Kidney glomerular epithelial cell (primary cell): ENCODE data around the gene TRPC4.

Experiments
- DNase-seq: peaks from one replicate; lab custom pipeline; 2025; lab: John Stamatoyannopoulos, UW

TRPC4 gene

DNA sequence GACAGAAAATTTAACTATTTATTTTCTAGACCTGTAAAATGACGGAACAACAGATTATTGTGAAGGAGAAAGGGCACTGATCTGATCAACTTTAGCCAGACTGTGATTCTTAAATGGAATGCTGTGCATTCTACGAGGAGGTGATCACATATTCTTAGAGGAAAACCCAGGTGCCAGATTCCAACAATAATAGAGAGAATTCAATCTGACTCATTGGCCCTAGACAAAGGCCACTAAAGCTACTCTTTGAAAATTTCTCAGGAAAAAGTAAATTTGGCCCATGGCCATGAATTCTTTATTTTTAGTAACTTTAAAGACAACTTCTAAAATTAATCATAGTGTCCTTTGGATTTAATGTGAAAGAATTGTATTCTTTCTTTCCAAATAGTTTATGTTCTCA lies 212.4 kb downstream of the TRPC4 start:
- no peak for DNase-seq

DNA sequence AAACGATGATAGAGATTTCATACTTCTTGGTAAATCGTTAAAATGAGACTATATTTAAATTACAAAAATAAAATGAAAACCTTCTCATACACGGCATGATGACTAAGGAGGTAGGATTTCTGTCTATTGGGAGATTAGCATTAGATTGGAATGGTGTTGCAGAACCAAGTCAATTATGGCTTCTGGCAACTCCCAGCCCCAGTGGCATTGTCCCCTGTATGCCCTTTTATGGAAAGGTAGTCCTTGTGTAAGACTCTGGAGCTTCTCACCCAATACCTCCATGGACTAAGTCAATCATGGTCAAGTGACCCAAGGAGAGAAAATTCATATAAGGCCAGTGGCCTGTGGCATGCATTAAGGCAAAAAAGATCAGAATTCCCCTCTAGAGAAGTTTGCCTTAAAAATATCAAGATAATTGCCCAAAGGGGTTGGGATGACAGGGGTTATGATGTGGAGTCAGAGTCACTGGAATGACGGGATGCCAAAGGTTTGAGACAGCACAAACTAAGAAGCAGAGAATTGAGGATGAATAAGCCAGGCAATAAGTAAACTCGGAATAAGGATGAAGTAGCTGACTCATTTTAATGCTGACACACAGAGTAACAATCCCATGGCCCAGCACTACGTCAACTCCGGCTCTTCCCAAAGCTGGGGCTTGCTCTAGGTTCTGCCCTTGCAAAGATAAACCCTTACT lies 213.2 kb downstream of the TRPC4 start:
- peak; percentile 92 for DNase-seq

DNA sequence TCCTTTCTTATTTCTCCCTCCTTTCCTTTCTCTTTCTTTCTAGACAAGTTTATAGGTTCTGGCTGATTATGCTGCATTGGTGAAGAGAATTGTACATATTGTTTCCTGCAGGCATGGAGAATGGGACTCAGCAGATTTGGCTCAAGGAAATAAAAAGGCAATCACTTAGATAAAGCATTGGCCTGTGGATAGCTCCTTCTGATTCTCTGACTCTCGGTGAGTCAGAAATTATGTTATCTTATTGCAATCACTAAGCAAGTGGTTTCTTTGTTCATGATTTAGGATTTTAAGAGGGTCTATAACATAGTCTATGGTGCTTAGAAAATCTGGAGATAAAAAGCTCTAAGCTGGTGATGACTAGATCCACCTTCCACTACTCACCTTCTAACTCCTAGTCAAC lies 217.0 kb downstream of the TRPC4 start:
- DNase-seq = no peak

DNA sequence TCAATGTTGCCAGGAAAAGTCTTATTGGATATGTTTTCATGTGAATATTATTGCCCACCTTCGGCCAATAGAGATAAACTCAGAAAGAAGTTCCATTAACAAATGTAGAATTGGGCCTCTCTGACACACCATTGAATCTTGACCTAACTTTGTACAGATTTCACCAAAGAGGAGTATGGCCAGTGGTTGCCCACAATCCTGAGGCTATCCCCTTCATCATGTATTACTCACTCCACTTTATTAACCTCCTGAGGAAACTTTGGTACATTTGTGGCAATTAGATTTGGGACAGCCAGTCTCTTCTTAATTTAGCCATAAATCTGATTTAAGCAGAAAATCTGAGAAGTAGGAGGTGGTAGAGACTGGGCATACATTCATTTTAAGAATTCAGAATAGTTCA lies 217.7 kb downstream of the TRPC4 start:
- DNase-seq = no peak

DNA sequence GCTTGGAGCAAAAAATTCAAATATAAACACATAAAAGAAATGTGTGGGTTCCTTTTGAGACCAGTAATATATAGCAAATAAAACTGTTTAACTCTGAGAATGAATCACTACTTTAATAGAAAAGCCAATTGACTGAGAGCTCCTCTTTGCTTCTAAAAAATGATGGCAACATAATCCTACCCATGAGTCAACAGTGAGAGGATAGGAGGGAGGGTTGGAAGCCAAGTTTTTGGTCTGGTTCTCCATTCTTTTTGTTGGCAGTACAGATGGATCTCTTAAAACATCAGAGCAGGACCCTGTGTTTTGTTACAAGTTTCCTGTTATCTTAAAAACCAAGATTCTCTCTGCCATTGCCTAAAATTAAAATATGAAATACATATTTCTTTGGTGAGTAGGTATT lies 221.0 kb downstream of the TRPC4 start:
- DNase-seq = no peak

DNA sequence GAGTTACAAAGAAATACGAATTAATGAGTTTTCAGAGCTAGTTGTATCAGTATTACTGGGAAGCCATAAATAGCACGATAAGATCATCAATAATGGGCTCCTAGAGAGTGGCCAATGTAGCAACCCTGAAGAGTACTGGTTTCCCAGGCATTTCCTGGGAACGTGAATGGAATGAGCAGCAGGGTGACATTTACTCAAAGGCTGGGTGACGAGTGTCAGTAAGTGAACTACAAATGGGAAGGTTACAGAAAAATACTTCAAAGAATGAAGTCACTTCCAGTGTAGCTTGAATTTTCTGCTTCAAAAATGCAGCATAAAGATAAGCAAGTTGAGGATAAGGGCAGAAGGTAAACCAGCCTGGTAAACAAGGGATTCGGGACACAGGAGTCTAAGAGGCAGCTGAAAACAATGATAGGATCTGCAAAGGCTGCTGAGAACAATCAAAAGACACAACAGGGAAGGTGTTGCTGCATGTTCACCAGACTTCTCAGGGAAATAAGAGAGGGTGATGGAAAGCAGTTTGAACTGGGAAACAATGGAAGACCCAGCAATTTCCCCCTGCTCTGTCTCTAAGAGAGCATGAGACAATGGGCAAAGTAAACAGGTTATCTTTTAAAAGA lies 222.4 kb downstream of the TRPC4 start:
- no peak for DNase-seq

DNA sequence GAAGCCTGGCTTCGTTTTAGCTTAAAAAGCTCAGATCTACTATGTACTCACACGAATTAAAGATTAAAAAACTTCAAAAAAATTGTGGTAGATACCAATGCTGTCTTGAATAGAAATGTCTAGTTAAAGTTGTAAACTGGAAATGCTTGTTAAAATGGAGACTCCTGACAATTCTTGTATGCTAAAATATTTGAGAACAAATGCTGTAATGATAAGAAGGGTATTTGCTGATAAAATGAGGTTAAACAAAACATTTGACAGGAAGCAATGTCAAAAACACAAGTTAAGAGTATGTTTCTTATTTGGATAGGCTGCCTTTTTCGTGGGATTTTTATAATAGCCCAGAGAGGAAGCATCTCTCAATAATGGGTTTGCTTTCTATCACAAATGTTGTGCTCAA lies 223.0 kb downstream of the TRPC4 start:
- DNase-seq = no peak

DNA sequence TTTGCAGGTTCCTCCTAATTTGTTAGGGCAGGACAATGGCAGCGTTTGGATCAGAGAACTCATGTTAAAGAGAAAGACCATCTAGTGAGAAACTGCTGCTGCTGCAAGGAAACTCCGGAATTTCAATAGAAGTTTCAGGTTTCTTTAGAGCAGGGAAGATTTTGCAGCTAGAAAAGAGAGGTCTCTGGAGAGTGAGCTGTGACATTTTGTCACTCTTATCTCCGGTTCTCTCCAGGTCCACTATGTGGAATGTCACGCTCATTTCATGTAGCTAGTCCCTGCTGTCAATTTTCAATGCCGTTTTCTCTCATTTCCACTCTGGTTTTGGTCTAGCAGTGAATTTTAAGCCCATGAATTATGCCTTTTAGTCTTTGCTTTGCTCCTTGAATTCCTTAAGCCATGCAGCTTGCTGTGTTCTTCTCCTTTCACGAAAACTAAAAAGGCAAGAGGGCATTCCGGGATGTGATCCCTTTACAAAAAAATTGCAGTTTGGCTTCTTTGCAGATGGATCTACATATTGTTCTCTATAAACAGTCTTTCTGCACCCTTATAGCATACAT lies 224.3 kb downstream of the TRPC4 start:
- no peak for DNase-seq

DNA sequence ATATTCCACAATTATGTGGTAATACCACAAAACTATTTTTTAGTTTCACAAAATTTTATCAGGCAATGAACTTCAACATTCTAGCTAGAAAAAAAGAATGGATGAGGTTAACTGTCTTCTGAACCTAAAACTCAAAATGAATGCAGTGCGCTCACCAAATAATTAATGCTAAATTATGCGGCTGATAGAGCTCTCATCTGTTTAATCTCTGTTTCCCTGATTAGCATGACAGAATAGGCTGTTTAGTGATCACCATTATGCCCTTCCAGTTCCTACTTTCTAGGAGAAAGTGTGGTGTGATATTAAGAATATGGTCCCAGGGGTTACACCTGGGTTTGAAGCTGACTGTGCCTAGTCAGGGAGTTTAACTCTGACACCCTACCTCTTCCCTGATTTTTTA lies 228.2 kb downstream of the TRPC4 start:
- DNase-seq = no peak

DNA sequence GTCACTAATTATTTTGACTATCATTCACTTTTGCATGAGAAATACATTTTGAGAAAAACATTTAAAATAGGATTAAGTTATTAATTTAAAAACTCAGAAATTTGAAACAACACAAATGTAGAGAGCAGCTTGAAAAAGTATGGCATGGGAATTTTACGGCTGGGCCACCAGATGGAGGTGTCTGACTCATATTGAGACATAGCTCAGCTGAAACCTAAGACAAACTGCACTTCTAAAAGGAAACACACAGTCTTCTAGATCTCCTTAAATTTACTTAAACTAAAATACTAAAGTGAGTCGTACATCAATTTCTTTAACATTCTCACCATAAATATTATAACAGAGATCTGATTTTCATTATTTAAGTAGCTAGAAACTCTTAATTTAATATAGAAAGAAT lies 229.1 kb downstream of the TRPC4 start:
- DNase-seq = peak; percentile 68

DNA sequence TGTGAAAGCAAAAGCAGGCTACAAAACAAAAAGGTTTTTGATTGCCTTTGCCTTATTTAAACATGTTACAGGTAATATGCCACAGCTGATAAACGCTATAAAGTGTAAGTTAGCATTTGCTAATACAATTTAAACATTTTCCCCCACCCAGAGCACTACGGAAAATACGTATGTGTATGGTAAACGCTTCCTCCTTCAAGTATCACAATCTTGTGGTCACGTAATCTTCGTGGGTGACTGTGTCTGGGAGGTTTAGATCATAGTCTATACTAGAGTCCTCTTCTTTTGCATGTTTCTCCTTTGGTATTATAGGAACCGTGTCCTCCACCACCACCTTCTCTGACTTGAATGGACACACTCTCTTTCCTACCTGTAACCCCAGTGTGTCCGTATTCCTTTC lies 232.9 kb downstream of the TRPC4 start:
- DNase-seq = no peak

DNA sequence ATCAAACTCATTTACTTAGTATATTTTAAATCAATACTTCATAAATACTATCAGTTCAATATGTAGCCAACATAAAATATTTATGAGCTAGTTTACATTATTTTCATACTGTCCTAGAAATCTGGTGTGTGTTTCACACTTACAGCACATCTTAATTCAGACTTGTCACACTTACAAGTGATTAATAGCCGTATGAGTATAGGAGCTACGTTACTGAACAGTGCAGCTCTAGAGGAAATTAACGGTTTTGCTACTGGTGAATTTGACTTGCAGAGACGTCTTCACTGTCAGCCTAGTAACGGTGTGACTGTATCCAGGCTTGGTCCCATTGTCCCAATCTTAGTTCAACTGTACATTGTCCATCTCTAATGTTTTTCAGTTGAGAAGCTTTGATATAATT lies 237.3 kb downstream of the TRPC4 start:
- no peak for DNase-seq

DNA sequence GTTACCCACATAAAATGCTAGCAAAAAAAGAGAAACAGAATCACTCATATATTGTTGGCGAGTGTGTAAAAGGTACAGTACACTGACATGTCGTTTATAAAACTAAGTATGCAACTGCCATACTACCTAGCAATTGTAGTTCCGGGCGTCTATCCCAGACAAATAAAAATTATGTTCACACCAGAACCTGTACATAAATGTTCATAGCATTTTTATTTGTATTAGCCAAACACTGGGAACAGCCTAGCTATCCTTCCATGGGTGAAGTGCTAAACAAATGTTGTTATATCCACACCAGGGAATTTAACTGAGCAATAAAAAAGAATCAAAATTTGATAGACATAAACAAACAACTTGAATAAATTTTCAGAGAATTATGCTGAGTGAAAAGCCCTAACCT lies 242.1 kb downstream of the TRPC4 start:
- no peak for DNase-seq

DNA sequence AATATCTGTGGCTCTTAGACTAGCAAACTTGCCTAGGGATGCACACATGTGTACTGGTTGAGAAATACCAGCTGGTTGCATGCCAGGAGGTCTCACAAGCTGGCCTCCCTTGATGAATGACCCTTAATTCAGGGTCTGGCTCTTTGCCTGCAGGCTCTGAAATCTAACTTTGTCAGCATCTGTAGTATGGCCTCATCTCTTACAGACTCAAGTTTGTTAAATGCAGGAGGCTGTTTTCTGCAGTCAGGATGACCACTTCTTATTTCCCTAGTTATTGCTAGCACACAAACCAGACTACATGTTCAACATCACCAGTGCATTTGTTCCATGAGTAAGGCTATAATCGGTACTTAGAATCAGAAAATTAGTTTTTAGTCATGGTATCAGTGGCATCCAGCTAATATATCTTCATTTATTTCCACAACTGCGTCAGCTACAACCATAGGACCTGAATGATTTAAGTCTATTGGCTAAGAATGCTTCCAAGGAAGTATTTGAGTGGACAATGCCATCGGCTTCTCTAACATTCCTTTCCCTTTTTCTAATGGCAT lies 247.7 kb downstream of the TRPC4 start:
- DNase-seq = no peak

DNA sequence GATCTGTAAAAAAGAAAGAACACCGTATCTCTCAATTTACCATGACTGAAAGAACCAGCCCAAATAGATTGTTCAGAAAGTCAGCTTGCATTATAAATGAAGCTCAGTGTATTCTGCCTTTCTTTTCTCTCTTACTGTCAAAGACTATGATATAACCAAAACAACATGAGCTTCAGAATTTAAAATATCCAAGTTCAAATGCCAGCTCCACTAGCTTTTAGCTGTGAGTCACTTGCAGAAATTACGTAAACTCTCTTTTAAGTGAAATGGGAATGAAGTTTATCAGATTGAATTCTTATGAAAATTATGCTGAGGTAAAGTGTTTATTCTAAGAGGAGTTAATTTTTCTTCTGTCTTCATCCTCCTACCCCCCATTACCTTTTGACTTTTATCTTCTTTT lies 251.0 kb downstream of the TRPC4 start:
- peak; percentile 58 for DNase-seq

DNA sequence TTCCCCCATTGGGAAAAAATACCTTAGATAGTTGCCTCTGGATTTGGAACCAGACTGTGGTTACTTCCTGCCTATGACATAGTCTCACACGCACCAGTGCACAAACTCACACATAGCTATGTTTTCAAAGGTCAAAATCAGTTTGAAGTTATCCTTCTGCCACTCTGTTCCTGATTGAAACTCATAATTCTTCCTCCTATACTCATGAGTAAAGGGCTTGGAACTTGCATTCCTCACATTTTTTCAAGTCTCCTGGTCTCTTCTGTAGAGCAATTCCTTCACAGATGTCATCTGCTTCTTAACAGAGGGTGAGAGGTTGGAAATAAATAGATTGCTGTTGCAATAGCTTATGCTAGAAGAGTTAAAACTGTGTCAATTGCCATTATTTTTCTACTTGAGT lies 252.4 kb downstream of the TRPC4 start:
- DNase-seq = peak; percentile 91

DNA sequence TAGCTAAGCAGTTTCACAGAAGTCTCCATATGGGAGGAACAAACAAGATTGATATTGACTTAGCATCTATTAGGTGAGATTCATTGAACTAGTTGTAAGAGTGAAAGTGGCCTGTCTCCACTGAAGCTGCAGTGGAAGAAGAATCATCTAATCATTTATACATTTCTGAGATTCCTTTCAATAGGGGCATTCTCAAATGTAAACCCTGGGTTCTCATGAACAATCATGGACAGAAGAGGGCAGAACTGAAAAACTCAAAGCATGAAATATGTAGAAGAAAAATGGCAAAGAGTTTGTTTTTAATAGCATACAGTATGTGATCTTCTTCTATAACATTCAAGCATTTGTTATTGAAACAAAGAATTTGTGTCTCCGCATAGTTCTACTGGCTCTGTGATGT lies 253.4 kb downstream of the TRPC4 start:
- no peak for DNase-seq

DNA sequence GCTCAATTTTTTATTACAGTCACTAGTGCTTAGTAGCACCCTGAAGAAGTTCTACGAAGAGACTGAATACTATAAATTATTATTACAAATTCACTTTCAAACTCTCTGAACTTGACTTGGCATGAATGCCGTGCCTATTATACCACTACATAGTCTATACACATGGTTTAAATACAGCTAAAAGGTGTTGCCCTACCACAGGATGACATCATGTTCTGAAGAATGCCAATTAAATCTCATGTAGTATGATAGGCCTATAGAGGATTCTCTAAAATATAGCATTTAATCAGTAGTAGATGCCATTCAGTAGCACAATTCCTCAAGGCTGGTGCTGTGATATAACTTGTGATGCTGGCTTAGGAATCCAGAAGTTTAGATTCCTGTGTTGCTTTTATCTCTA lies 254.3 kb downstream of the TRPC4 start:
- DNase-seq = no peak

DNA sequence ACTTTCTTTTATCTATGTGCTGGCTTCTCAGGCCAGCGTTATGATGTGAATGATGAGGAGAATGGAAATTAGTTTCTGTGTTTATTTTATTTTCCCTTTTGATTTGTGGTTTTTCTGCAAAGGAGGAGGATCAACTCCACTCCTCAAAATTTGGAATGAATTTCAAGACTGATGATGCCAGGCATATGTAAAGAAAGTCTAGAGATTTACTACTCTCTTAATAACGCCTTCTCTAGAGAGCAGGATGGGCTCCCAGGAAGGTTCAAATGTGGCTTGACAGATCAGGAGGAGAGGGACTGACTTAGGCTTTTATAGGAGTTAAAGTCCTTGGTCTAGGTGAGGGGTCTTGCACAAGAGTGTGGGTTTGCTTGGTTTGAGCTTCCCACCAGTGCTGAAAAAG lies 255.9 kb downstream of the TRPC4 start:
- DNase-seq = no peak

DNA sequence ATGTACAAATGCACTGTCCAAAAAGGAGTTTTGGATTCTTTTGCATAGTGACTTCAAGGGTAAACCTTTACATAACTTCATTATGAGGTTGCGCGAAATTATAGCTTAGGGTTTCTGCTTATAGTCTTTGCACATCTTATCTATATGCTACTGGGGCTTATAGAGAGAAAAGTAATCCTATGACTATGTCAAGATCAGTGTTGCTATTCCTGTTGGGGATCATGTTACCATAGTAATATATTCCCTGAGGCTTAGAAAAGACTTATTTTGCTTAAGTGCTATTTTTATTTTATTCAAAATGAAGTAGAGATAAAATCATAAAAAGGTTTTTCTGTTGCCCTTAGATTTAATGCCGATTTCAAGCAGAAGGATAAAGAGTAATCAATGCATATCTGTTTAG lies 256.3 kb downstream of the TRPC4 start:
- no peak for DNase-seq

DNA sequence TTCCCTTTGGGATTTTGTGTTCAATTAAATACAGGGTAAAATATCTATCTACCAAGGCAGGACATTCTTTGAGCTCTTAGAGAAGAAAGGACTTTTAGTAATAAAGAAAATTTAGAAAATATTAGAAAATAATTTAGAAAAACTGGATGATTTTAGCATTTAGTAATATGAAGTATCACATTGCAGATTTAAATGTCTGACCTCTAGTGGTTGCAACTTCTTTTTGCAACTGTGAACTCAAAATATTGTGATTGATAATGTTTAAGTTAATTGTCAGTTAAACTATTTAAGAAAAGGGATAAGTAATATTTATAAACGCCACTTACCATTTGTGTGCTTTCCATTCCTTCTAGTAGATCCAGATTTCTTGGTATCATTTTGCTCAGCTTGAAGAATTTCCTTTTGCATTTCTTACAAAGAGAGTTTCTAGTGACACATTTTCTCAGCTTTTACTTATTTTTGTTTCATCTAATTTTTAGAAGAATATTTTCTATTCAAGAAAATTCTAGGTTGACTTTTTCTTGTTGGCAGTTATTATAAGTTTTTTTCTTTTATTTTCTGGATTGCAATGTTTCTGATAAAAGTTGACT lies 260.7 kb downstream of the TRPC4 start:
- DNase-seq = no peak

DNA sequence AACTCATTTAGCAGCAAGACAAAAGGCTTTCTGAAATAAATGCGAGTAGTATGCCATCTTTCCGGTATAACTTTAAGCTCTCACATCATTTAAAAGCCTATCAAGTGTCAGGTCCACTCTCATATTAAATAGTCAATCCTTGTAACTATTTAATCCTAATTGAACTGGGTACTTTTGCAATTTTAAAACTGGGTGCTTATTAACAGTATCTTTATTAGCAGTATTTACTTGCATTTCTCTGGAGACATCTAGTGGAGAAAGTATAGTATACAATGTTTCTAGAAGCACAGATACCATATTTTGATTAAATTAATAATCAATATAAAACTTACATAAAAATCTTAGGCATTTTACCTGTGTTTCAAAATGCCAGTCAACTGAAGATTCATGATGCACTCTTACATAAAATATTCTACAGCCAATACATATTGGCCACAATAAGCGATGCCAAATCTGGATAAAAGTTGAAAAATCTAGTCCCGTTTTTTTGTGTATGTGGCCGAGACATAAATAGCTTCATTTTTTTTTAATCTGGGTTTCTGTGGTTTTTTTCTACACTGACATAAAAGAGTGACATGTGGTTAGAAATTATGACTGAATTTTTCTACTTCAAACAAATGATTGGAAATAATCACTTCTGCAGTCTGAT lies 266.7 kb downstream of the TRPC4 start:
- peak; percentile 31 for DNase-seq
